ENCODE results near the gene RNF5. TPM values are rescaled to one million over a fixed set of nuclear protein-coding genes. Genes with fewer than 3 reads are reported as not detected.
"Not testable (repeated sequence)": the region's sequence is repeated elsewhere in the genome, so short reads cannot be mapped to it uniquely, and the experiment has no call there.

Gene RNF5
- total RNA-seq, 4 donors from 2014 or later: 54.6 to 98.3 (median 78.1) TPM

DNA sequence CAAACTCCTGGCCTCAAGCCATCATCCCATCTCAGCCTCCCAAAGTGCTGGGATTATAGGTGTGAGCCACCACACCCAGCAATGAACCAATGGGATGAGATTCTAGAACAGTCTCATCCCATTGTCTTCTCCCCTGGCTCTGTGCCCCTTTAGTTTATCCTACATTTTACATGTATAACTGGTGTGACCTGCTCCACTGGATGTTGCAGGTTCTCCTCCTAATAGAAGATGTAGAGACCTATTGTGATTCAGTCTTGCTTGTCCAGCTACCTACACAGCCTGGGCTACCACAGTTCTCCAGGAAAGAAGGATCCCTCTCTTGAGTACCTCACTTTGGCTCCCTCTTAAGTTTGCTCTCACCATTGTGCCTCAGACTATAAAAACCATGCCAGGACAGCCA, 46.1 kb upstream of the RNF5 start:
- in situ Hi-C loops (cut with MboI; ENCODE audit: low sequenced_read_pairs in 4 of 4): loop anchor here in 1 of 4 donors (25.0 kb wide), 1 partner anchor 170 kb away; the partner anchor contains the start of genes DXO, NELFE and SKIC2
- TF ChIP-seq CTCF (IDR thresholded peaks at IDR 0.05 in 4 of 5, conservative IDR thresholded peaks at IDR 0.05 in 1 of 5) (no peak), POLR2A (IDR thresholded peaks at IDR 0.05) (no peak)
- Histone ChIP-seq H3K27ac (no peak overlapping the region), H3K36me3 (no peaks in the 10 kb centered on the region), H3K27me3 (no peaks in the 10 kb centered on the region), H3K4me3 (no peak overlapping the region), H3K9me3 (no peaks in the 10 kb centered on the region), H3K4me1 (peaks cover 17 to 21% of the 10 kb centered on the region in 2 donors)
- ATAC-seq (no peak), DNase-seq (no peak)
- intact Hi-C loops (cut with DNase I; ENCODE audit: low total_unique reads): no loop called here

- Histone ChIP-seq H3K4me1 (peaks cover 9 to 10% of the 10 kb centered on the region in 2 donors), H3K9me3 (no peaks in the 10 kb centered on the region), H3K27me3 (no peaks in the 10 kb centered on the region), H3K36me3 (no peaks in the 10 kb centered on the region), H3K27ac (no peak overlapping the region), H3K4me3 (no peak overlapping the region)
- DNase-seq: no peak
- no peak for TF ChIP-seq POLR2A (IDR thresholded peaks at IDR 0.05)
- in situ Hi-C loops (cut with MboI; ENCODE audit: low sequenced_read_pairs in 4 of 4) (loop anchor here in 1 of 4 donors (25.0 kb wide), 1 partner anchor 171 kb away; the partner anchor contains the start of genes DXO, NELFE and SKIC2), intact Hi-C loops (cut with DNase I; ENCODE audit: low total_unique reads) (no loop called here)
- no peak for ATAC-seq
Measured at GRCh38 chr6:32133786-32134185, 44.4 kb upstream of the RNF5 start.

DNA sequence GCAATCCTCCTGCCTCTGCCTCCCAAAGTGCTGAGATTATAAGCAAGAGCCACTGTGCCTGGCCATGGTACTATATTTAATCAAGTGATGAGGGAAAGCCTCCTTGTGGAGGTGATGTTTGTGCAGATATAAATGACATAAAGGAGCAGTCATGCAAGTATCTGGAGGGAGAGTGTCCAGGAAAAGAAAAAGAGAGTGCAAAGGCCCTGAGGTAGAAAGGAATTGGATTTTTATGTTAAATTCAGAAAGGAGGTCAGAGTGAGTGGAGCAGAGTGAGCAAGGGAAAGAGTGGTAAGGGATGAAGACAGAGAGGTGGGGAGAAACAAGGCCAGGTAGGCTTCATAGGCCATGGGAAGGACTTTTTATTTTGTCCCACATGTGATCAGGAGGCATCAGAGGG, 40.8 kb upstream of the RNF5 start:
- Histone ChIP-seq H3K27me3 (no peaks in the 10 kb centered on the region), H3K9me3 (no peaks in the 10 kb centered on the region), H3K27ac (no peak overlapping the region), H3K4me3 (no peak overlapping the region), H3K4me1 (no peaks in the 10 kb centered on the region), H3K36me3 (no peaks in the 10 kb centered on the region)
- ATAC-seq: no peak
- in situ Hi-C loops (cut with MboI; ENCODE audit: low sequenced_read_pairs in 4 of 4) (loop anchor here in 1 of 4 donors (25.0 kb wide), 1 partner anchor 175 kb away; the partner anchor contains the start of genes DXO, NELFE and SKIC2), intact Hi-C loops (cut with DNase I; ENCODE audit: low total_unique reads) (no loop called here)
- TF ChIP-seq POLR2A (IDR thresholded peaks at IDR 0.05) (no peak), CTCF (IDR thresholded peaks at IDR 0.05 in 4 of 5, conservative IDR thresholded peaks at IDR 0.05 in 1 of 5) (no peak)
- no peak for DNase-seq

- in situ Hi-C loops (cut with MboI; ENCODE audit: low sequenced_read_pairs in 4 of 4) (loop anchor here in 1 of 4 donors (25.0 kb wide), 1 partner anchor 177 kb away; the partner anchor contains the start of genes DXO, NELFE and SKIC2), intact Hi-C loops (cut with DNase I; ENCODE audit: low total_unique reads) (no loop called here)
- Histone ChIP-seq H3K4me3 (no peak overlapping the region), H3K4me1 (no peaks in the 10 kb centered on the region), H3K9me3 (no peaks in the 10 kb centered on the region), H3K27ac (no peak overlapping the region), H3K27me3 (no peaks in the 10 kb centered on the region), H3K36me3 (no peaks in the 10 kb centered on the region)
- DNase-seq (no peak), ATAC-seq (no peak)
- no peak for TF ChIP-seq POLR2A (IDR thresholded peaks at IDR 0.05)
- TF ChIP-seq CTCF (IDR thresholded peaks at IDR 0.05 in 4 of 5, conservative IDR thresholded peaks at IDR 0.05 in 1 of 5): no peak
Measured at GRCh38 chr6:32139590-32139989, 38.6 kb upstream of the RNF5 start.

DNA sequence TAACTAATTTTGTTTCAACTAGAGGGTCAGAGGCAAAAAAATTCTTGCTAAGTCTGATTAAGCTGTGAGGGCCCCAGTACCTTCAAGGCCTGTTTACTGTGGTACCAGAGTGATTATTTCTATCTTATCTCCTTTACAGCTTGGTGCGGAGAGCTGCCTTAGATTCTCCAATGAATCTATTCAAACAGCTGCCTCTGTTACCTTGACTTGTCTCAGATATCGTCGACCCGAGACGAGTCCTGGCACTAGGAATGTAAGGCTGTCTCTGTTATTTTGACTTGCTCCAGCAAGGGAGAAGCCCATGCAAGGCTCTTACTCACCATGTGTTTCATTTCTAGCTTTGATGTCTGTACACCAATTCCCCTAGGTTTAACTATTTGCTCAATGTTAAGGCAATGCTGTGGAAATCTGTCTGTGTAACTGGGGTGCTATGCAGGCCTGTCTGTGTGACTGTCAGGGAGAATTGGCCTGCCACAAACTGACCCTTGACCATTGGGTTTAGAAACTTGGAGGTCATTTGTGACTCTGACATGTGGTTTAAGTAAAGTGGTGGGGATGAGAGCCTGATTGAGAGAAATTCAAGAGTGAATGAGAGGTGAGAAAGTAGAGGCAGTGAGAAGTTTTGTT, 37.7 kb upstream of the RNF5 start:
- no peak overlapping the region for H3K27ac ChIP-seq
- in situ Hi-C loops (cut with MboI; ENCODE audit: low sequenced_read_pairs in 4 of 4) (loop anchor here in 1 of 4 donors (25.0 kb wide), 1 partner anchor 178 kb away; the partner anchor contains the start of genes DXO, NELFE and SKIC2), intact Hi-C loops (cut with DNase I; ENCODE audit: low total_unique reads) (no loop called here)
- H3K9me3 ChIP-seq: no peaks in the 10 kb centered on the region
- H3K4me1 ChIP-seq: no peaks in the 10 kb centered on the region
- TF ChIP-seq CTCF (IDR thresholded peaks at IDR 0.05 in 4 of 5, conservative IDR thresholded peaks at IDR 0.05 in 1 of 5) (no peak), POLR2A (IDR thresholded peaks at IDR 0.05) (no peak)
- DNase-seq (no peak), ATAC-seq (no peak)
- H3K27me3 ChIP-seq: no peaks in the 10 kb centered on the region
- H3K36me3 ChIP-seq: no peaks in the 10 kb centered on the region
- H3K4me3 ChIP-seq: no peak overlapping the region

DNA sequence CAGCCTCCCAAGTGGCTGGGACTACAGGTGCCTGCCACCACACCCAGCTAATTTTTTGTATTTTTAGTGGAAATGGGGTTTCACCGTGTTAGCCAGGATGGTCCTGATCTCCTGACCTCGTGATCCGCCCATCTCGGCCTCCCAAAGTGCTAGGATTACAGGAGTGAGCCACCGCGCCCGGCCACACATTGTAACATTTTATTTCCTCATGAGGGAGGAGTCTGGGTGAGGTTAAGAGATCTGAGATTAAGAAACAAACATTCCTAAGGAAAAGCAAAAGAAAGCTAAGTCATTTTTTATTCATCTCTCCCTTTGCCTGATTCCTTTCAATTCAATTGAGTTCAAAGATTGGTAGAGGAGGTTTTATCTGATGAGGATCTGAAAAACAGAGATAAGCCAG, 34.0 kb upstream of the RNF5 start:
- in situ Hi-C loops (cut with MboI; ENCODE audit: low sequenced_read_pairs in 4 of 4): loop anchor here in 1 of 4 donors (25.0 kb wide), 1 partner anchor 182 kb away; the partner anchor contains the start of genes DXO, NELFE and SKIC2
- H3K27me3 ChIP-seq: peaks cover 14 to 19% (median 17%) of the 10 kb centered on the region in 3 donors
- H3K36me3 ChIP-seq; H3K4me1 ChIP-seq; H3K9me3 ChIP-seq; DNase-seq; ATAC-seq; intact Hi-C loops (cut with DNase I; ENCODE audit: low total_unique reads); H3K27ac ChIP-seq; H3K4me3 ChIP-seq: not testable (repeated sequence)

Data from gastrocnemius medialis (tissue), 4 donors.